NCI-H510A treated with DMSO at 0.1 percent for 48 hours (cell line): ENCODE data around the gene EYS.
"Not testable (repeated sequence)": the region's sequence is repeated elsewhere in the genome, so short reads cannot be mapped to it uniquely, and the experiment has no call there.

Experiments used
- DNase-seq: peaks from one replicate; lab custom pipeline; 2025; lab: John Stamatoyannopoulos, UW

EYS gene

DNA sequence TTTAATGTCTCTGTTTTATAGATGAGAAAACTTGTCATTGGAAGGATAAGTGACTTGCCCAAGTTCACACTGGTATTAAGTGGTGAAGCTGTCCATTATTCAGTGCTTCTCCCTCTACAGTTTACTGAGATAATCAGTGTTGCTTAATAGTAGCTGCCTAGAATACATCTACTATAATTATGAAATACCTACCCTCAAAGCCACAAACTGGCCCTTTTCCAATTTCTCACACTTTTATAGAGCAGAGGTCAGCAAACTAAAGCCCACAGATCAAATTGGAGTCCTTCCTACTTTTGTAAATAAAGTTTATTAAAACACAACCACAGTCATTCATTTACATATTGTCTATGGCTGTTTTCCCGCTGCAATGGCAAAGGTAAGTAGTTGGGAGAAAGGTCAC is 73.5 kb downstream of the EYS start:
- DNase-seq = no peak

GRCh38 chr6:65631711-65632110 is 75.3 kb downstream of the EYS start:
- no peak for DNase-seq

DNA sequence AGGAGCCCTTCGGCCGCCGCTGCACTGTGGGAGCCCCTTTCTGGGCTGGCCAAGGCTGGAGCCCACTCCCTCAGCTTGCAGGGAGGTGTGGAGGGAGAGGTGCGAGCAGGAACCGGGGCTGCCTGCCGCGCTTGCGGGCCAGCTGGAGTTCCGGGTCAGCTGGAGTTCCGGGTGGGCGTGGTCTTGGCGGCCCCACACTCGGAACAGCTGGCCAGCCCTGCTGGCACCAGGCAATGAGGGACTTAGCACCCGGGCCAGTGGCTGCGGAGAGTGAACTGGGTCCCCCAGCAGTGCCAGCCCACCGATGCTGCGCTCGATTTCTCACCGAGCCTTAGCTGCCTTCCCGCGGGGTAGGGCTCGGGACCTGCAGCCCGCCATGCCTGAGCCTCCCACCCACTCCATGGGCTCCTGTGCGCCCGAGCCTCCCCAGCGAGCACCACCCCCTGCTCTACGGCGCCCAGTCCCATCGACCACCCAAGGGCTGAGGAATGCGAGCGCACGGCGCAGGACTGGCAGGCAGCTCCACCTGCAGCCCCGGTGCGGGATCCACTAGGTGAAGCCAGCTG is 79.5 kb downstream of the EYS start:
- not testable (repeated sequence) for DNase-seq

GRCh38 chr6:65627015-65627414 is 80.0 kb downstream of the EYS start:
- DNase-seq = no peak

DNA sequence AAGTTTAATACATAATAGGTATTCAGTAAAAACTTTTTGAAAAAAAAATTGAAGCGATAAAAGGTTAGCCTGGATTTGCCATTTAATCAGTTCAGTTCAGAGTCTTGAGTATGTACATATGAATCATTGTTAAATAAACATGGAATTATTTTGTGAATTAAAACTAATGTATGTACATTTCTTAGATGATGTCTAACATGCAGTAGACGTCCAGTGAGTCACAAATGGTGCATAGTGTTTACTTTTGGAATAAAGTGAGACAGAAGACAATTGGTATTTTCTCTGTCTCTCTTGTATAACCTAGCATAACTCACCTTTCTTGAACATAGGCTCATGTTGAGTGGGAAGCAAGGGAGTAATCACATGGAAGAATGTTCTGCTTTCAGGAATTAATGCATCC is 83.5 kb downstream of the EYS start:
- no peak for DNase-seq

- DNase-seq = no peak
Measured at GRCh38 chr6:65610746-65611145, 96.3 kb downstream of the EYS start.

DNA sequence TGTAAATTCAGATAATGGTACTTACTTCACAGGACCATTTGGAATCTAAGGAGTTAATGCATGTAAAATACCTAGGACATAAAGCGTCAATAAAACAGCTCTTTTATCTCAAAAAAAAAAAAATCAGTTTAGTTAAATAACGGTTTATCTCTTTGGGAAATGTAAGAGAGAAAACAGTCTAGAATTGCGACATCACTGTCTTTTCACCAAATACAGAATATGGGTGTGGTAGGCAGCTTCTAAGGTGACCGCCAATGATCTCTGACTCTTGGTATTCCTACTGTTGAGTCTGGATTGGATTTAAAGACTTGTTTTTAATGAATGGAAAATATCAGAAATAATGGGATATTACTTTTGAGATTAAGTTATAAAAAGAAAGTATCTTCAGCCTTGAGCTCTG is 111.5 kb downstream of the EYS start:
- DNase-seq = no peak

- no peak for DNase-seq
Measured at GRCh38 chr6:65570340-65570739, 136.7 kb downstream of the EYS start.

DNA sequence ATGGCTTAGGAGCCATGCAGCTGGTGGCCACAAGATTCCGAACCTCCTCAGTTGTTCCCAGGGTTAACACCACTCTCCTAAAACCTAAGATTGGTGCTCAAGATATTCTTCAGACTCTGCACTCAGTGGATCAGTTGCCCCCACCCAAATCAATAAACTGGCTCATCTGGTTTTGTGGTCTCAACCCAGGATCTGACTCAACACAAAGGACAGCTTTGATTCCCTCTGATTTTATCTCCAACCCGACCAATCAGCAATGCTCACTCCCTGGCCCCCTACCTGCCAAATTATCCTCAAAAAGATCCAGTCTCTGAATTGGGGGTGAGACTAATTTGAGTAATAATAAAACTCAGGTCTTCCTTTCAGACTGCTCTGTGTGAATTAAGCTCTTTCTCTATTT is 137.5 kb downstream of the EYS start:
- DNase-seq = no peak

DNA sequence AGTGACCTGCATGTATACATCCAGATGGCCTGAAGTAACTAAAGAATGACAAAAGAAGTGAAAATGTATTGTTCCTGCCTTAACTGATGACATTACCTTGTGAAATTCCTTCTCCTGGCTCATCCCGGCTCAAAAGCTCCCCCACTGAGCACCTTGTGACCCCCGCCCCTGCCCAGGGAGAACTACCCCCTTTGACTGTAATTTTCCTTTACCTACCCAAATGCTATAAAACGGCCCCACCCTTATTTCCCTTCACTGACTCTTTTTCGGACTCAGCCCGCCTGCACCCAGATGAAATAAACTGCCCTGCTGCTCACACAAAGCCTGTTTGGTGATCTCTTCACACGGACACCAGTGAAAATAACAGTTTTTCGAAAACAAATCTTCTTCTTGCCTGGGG is 138.0 kb downstream of the EYS start:
- not testable (repeated sequence) for DNase-seq

DNA sequence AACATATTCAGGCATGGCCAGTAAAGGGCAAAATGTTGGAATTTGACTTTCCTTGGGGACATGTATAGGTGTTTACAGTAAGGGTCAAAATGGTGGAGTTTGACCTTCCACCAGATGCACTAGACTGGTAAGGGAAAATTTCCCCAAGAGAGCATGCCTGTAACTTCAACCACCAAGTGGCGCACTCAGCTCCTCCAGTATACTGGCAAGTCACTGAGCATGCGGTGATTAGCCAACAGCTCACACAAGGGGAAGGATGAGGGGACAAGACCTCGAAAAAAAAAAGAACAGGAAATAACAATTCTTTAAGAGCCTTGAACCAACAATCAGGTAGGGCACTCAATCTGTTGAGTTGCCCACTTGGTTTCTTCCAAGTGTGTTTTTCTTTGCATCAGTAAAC is 140.9 kb downstream of the EYS start:
- no peak for DNase-seq

GRCh38 chr6:65558071-65558470 is 149.0 kb downstream of the EYS start:
- no peak for DNase-seq

DNA sequence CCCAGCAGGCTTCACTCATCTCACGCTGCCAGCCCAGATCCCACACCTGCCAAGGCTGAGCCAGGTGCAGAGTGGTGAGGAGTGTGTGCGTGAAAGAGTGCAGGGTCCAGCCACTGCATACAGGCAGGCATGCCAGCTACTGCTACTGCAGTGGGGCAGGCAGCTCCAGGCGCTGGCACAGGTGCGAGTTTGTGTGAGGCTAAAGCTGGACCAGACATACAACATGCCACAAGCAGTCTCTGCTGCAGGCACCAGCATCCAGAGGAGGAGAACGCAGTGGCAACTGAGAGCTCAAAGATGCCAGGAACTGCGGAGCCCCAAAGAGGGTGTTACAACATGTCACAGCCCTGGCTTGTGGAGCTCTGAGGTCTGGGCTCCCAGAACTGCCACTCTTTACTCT is 149.8 kb downstream of the EYS start:
- DNase-seq = peak; percentile 66

DNA sequence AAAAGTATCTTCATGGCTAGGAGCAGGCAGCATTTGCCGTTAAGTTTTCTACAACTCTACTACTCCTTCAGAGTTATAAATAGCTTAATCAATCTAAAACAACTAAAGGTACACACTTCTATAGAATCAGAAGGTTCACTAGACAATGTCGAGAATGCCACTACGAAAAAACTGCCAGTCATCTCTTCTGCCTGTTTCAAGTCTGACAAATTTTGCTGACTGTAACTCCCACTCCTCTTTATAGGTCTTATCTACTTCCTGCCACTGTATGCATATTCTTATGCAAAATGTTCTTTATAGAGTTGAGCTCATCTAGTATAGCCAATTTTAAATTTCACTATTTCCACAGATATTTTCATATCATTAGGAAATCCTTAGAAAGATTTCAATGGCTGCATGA is 160.1 kb downstream of the EYS start:
- no peak for DNase-seq

GRCh38 chr6:65545920-65546319 is 161.1 kb downstream of the EYS start:
- DNase-seq = no peak

GRCh38 chr6:65538644-65539043 is 168.4 kb downstream of the EYS start:
- DNase-seq = no peak

DNA sequence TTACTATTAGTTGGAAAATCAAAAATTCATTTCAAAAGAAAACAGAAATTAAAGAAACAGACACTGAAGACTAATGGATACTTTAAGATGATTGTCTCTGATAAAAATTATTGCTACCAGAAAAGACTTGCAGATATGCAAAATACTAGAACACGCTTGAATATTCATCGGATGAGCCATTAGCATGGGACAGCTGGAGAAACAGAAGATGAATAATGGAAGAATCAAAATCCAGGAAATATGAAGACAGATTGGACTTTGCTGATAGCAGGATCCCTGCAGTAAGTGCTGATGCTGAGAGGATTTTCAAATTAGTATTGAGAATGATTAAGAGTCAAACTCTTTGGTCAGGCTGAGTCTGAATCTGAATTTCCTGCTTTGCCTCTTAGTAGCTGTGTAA is 169.4 kb downstream of the EYS start:
- DNase-seq = no peak

- no peak for DNase-seq
Measured at GRCh38 chr6:65531533-65531932, 175.5 kb downstream of the EYS start.

GRCh38 chr6:65524232-65524631 is 182.8 kb downstream of the EYS start:
- no peak for DNase-seq

- DNase-seq = no peak
Measured at GRCh38 chr6:65505736-65506135, 201.3 kb downstream of the EYS start.

GRCh38 chr6:65501045-65501444 is 206.0 kb downstream of the EYS start:
- no peak for DNase-seq

DNA sequence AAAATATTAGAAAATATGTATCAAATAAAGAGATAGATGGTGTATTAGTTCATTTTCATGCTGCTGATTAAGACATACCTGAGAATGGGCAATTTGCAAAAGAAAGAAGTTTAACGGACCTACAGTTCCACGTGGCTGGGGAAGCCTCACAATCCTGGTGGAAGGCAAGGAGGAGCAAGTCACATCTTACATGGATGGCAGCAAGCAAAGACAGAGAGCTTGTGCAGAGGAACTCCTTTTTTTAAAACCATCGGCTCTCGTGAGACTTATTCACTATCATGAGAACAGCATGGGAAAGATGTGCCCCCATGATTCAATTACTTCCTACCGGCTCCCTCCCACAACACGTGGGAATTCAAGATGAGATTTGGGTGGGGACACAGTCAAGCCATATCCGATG is 223.4 kb downstream of the EYS start:
- not testable (repeated sequence) for DNase-seq

DNA sequence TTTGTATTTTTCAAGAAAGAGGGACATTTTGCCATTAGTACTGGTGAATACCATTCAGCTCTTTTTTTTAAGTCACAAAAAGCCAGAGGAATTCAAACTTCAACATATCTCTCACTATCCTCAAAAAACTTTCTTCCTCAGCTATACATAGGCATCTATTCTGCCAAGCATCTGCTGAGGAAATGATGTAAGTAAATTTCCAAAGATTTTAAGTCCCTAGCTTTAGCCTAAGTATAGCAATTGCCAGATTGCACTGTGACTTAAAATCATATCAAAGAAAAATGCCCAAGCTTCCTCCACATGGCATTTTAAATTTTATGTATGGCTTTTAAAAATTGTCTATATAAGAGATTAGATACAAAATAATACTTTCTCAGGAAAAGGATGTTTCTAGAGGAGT is 237.4 kb downstream of the EYS start:
- no peak for DNase-seq

DNA sequence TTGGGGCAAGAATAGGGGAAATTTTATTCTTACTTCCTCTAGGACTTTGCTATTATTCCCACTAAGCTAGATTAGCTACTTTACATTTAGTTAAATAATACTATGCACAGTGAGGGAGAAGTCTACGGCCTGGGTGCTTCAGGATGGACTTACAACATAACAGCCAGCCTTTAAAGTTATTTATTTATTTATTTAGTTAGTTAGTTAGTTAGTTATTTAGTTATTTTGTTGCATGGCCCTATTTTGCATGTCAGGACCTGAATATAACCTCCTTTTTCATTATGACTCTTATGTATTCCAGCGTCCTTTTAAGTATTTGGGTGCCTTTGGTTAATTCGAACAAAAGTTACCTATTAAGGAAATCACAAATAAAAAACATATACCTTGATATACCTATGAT is 238.7 kb downstream of the EYS start:
- DNase-seq = no peak

DNA sequence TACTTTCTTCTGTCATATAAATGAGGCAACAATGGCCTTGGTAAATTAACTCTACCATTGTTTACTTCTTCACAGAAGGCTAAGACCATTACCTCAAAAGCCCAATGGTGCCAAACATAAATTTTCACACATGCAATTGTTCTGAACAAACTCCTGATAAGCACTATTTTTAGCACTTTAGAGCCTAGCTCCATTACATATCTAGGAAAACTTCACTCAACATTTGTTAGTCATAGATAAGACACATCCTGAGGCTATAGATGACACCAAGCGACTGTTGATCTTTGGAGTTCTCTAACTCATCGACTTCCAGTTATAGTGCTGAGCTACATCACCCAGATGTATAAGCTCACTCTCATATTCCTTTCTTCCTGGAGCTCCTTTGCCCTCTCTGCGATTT is 245.9 kb downstream of the EYS start:
- no peak for DNase-seq
